CD8-positive, alpha-beta memory T cell (primary cell): ENCODE results near the gene TMEM131L. TPM values are rescaled to one million over a fixed set of nuclear protein-coding genes. Genes with fewer than 3 reads are reported as not detected.
A peak's percentile ranks its signal among the peaks of the same experiment; 100 is the strongest.
"Not testable (repeated sequence)": the region's sequence is repeated elsewhere in the genome, so short reads cannot be mapped to it uniquely, and the experiment has no call there.

Experiments
- CTCF ChIA-PET: fragments of 350-600 bp; sonication (Branson Sonifier 250); formaldehyde crosslinking; loops from one replicate; lab custom pipeline; 2021; ENCODE audit warnings: antibody characterized with exemption; lab: Charles Lee
- POLR2A ChIA-PET: fragments of 350-600 bp; sonication (Branson Sonifier 250); formaldehyde crosslinking; loops from one replicate; lab custom pipeline; 2021; ENCODE audit warnings: antibody characterized with exemption; lab: Charles Lee
- DNase-seq, 5 donors: peaks; one replicate each; pipeline versions ENCODE4 v3.0.0 to v3.0.0-alpha.2; 2020 to 2022; ENCODE audit warnings: mixed read lengths in 1 of 5
- H3K27ac ChIP-seq: one replicate; pipeline ENCODE4 v1.7.0; 2013; ENCODE audit warnings: low read depth, mild to moderate bottlenecking, low read length, moderate library complexity
- H3K27me3 ChIP-seq: 2 replicates; pipeline ENCODE4 v1.7.0; 2013; ENCODE audit warnings: low read length, mild to moderate bottlenecking; ENCODE audit not compliant: insufficient read depth, poor library complexity, severe bottlenecking
- H3K36me3 ChIP-seq: 2 replicates; pipeline ENCODE4 v1.7.0; 2013; ENCODE audit warnings: mild to moderate bottlenecking, low read length, moderate library complexity; ENCODE audit not compliant: insufficient read depth
- H3K4me1 ChIP-seq: 2 replicates; pipeline ENCODE4 v1.7.0; 2013; ENCODE audit warnings: mild to moderate bottlenecking, low read length, moderate library complexity; ENCODE audit not compliant: insufficient read depth
- H3K4me3 ChIP-seq: 2 replicates; pipeline ENCODE4 v1.7.0; 2013; ENCODE audit warnings: mild to moderate bottlenecking, low read length
- H3K9me3 ChIP-seq: 2 replicates; pipeline ENCODE4 v1.7.0; 2013; ENCODE audit warnings: mild to moderate bottlenecking, low read length
- H3K27ac Mint-ChIP-seq, 8 donors: one replicate each; pipeline ENCODE4 v1.8.0; 2020 to 2021; ENCODE audit warnings: mixed read lengths in 8 of 8, mild to moderate bottlenecking in 6 of 8, inconsistent platforms in 3 of 8, moderate library complexity in 3 of 8
- H3K27me3 Mint-ChIP-seq, 2 donors: one replicate each; pipeline ENCODE4 v1.8.0; 2020 to 2021; ENCODE audit warnings: mixed read lengths in 2 of 2, mild to moderate bottlenecking in 1 of 2, moderate library complexity in 1 of 2
- H3K36me3 Mint-ChIP-seq, 3 donors: one replicate each; pipeline ENCODE4 v1.8.0; 2020 to 2021; ENCODE audit warnings: mixed read lengths in 3 of 3, inconsistent platforms in 1 of 3, mild to moderate bottlenecking in 1 of 3
- H3K4me1 Mint-ChIP-seq, 3 donors: one replicate each; pipeline ENCODE4 v1.8.0; 2020 to 2021; ENCODE audit warnings: mixed read lengths in 3 of 3, inconsistent platforms in 1 of 3, mild to moderate bottlenecking in 1 of 3
- H3K4me3 Mint-ChIP-seq, 7 donors: one replicate each; pipeline ENCODE4 v1.8.0; 2020 to 2021; ENCODE audit warnings: mixed read lengths in 7 of 7, mild to moderate bottlenecking in 6 of 7, moderate library complexity in 4 of 7, inconsistent platforms in 2 of 7
- H3K9me3 Mint-ChIP-seq, 5 donors: one replicate each; pipeline ENCODE4 v1.8.0; 2020 to 2022; ENCODE audit warnings: mixed read lengths in 5 of 5, mild to moderate bottlenecking in 3 of 5, moderate library complexity in 2 of 5, inconsistent platforms in 1 of 5
- polyA plus RNA-seq: library from polyadenylated mRNA; unstranded; fragments of 300-500 nt; fragmentation: Illumina TruSeq; gene quantifications from one replicate; pipeline ENCODE4 v1.2.3, GENCODE V29; 2021
- total RNA-seq, 2 experiments: library from RNA; stranded (reverse); gene quantifications; one replicate each; pipeline ENCODE4 v1.2.3, GENCODE V29; 2021

The TMEM131L gene
- total and polyA plus RNA-seq, 3 experiments from 2014 or later, result 28.1 to 29.6 (median 28.6) TPM

GRCh38 chr4:153593161-153593560 is 127.0 kb downstream of the TMEM131L start:
- POLR2A ChIA-PET, result interaction anchor here (0.6 kb wide), 1 partner anchor 961 kb away, joined by 7 read pairs; no protein-coding TSS in a partner anchor

GRCh38 chr4:153594210-153594609 is 128.1 kb downstream of the TMEM131L start:
- ChIA-PET POLR2A (no interaction called here), CTCF (interaction anchor here (1.0 kb wide), 1 partner anchor 161 kb away, joined by 3 read pairs; no protein-coding TSS in a partner anchor)
- H3K9me3 Mint-ChIP-seq, result no peaks in the 10 kb centered on the region
- Histone ChIP-seq H3K27ac (no peak overlapping the region), H3K9me3 (no peaks in the 10 kb centered on the region), H3K4me1 (no peaks in the 10 kb centered on the region), H3K27me3 (no peaks in the 10 kb centered on the region), H3K4me3 (no peak overlapping the region), H3K36me3 (peaks cover 72% of the 10 kb centered on the region)
- no peak overlapping the region for H3K4me3 Mint-ChIP-seq
- H3K27me3 Mint-ChIP-seq, result no peaks in the 10 kb centered on the region
- H3K4me1 Mint-ChIP-seq, result no peaks in the 10 kb centered on the region
- peaks cover 10 to 86% (median 30%) of the 10 kb centered on the region in 3 donors for H3K36me3 Mint-ChIP-seq
- DNase-seq, result no peak
- peak overlapping the region in 1 of 8 donors; percentile 19 for H3K27ac Mint-ChIP-seq

More at GRCh38 chr4:153593161-153593560, 127.0 kb downstream of the TMEM131L start:
- Histone ChIP-seq H3K36me3 (peaks cover 69% of the 10 kb centered on the region), H3K4me3 (no peak overlapping the region), H3K27ac (no peak overlapping the region), H3K4me1 (no peaks in the 10 kb centered on the region), H3K27me3 (no peaks in the 10 kb centered on the region), H3K9me3 (no peaks in the 10 kb centered on the region)
- Mint-ChIP-seq H3K27me3 (no peaks in the 10 kb centered on the region), H3K27ac (no peak overlapping the region), H3K9me3 (no peaks in the 10 kb centered on the region), H3K36me3 (peaks cover 9 to 87% (median 26%) of the 10 kb centered on the region in 3 donors), H3K4me3 (no peak overlapping the region), H3K4me1 (peaks cover 0 to 7% (median 0%) of the 10 kb centered on the region in 3 donors)
- CTCF ChIA-PET, result interaction anchor here (1.1 to 1.9 kb wide), 2 partner anchors 19 to 161 kb away, joined by 4 read pairs; no protein-coding TSS in a partner anchor
- DNase-seq, result no peak

- no peaks in the 10 kb centered on the region for H3K4me1 ChIP-seq
- Mint-ChIP-seq H3K4me1 (no peaks in the 10 kb centered on the region), H3K4me3 (no peak overlapping the region), H3K27me3 (no peaks in the 10 kb centered on the region), H3K27ac (peak overlapping the region in 4 of 8 donors; percentile 2 to 54 (median 30)), H3K36me3 (peaks cover 6 to 85% (median 23%) of the 10 kb centered on the region in 3 donors), H3K9me3 (no peaks in the 10 kb centered on the region)
- CTCF ChIA-PET, result interaction anchor here (0.9 to 1.6 kb wide), 4 partner anchors 9 to 257 kb away, joined by 3 read pairs; no protein-coding TSS in a partner anchor
- POLR2A ChIA-PET, result no interaction called here
- H3K27me3 ChIP-seq, result no peaks in the 10 kb centered on the region
- no peak for DNase-seq
- no peak overlapping the region for H3K4me3 ChIP-seq
- H3K9me3 ChIP-seq, result no peaks in the 10 kb centered on the region
- H3K36me3 ChIP-seq, result peaks cover 72% of the 10 kb centered on the region
- H3K27ac ChIP-seq, result no peak overlapping the region
Measured at GRCh38 chr4:153595894-153596601, 129.9 kb downstream of the TMEM131L start.

- Mint-ChIP-seq H3K4me3 (no peak overlapping the region), H3K9me3 (no peaks in the 10 kb centered on the region), H3K27ac (peak overlapping the region in 1 of 8 donors; percentile 42), H3K27me3 (no peaks in the 10 kb centered on the region), H3K4me1 (peaks cover 11 to 14% (median 12%) of the 10 kb centered on the region in 3 donors), H3K36me3 (peaks cover 6 to 91% (median 40%) of the 10 kb centered on the region in 3 donors)
- H3K27ac ChIP-seq, result no peak overlapping the region
- ChIA-PET POLR2A (no interaction called here), CTCF (no interaction called here)
- no peak overlapping the region for H3K4me3 ChIP-seq
- H3K36me3 ChIP-seq, result peaks cover 65% of the 10 kb centered on the region
- no peak for DNase-seq
- H3K4me1 ChIP-seq, result no peaks in the 10 kb centered on the region
- no peaks in the 10 kb centered on the region for H3K27me3 ChIP-seq
- no peaks in the 10 kb centered on the region for H3K9me3 ChIP-seq
Measured at GRCh38 chr4:153602758-153603157, 136.6 kb downstream of the TMEM131L start.

DNA sequence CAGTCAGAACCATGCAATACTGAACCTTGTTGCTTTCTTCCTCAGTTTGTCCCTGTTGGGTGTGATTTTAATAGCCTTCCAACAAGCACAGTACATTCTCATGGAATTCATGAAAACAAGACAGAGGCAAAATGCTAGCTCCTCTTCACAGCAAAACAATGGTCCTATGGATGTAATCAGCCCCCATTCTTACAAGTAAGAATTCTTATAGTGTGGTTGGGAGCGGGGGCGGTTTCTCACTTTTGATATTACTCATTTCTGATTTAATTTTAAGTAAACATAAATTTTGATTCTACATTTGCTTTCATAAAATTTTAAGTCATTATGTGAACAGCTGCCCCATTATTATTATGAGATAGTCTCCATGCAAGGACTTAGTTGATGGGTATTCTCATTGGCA is 137.1 kb downstream of the TMEM131L start:
- ChIA-PET POLR2A (no interaction called here), CTCF (interaction anchor here (0.9 kb wide), 1 partner anchor 259 kb away, joined by 3 read pairs; no protein-coding TSS in a partner anchor)
- no peaks in the 10 kb centered on the region for H3K9me3 Mint-ChIP-seq
- H3K36me3 Mint-ChIP-seq, result peaks cover 6 to 92% (median 37%) of the 10 kb centered on the region in 3 donors
- peaks cover 11 to 14% (median 12%) of the 10 kb centered on the region in 3 donors for H3K4me1 Mint-ChIP-seq
- Histone ChIP-seq H3K9me3 (no peaks in the 10 kb centered on the region), H3K27ac (no peak overlapping the region), H3K4me1 (no peaks in the 10 kb centered on the region), H3K4me3 (no peak overlapping the region), H3K27me3 (no peaks in the 10 kb centered on the region), H3K36me3 (peaks cover 62% of the 10 kb centered on the region)
- H3K27ac Mint-ChIP-seq, result no peak overlapping the region
- no peak overlapping the region for H3K4me3 Mint-ChIP-seq
- DNase-seq, result no peak
- H3K27me3 Mint-ChIP-seq, result no peaks in the 10 kb centered on the region

DNA sequence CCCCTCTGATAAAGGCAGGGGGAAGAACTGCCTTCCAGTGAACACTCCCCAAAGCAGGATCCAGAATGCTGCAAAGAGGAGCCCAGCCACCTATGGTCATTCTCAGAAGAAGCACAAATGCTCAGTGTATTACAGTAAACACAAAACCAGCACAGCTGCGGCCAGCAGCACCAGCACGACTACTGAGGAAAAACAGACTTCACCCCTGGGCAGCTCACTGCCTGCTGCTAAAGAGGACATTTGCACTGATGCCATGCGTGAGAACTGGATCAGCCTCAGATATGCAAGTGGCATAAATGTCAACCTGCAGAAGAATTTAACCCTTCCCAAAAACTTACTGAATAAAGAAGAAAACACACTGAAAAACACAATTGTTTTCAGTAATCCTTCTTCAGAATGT is 137.7 kb downstream of the TMEM131L start:
- H3K4me1 Mint-ChIP-seq, result peaks cover 12 to 16% (median 13%) of the 10 kb centered on the region in 3 donors
- no peaks in the 10 kb centered on the region for H3K4me1 ChIP-seq
- H3K36me3 ChIP-seq, result peaks cover 58% of the 10 kb centered on the region
- H3K9me3 Mint-ChIP-seq, result no peaks in the 10 kb centered on the region
- no peak overlapping the region for H3K27ac Mint-ChIP-seq
- H3K27ac ChIP-seq, result no peak overlapping the region
- no peak overlapping the region for H3K4me3 ChIP-seq
- no peak for DNase-seq
- H3K27me3 Mint-ChIP-seq, result no peaks in the 10 kb centered on the region
- H3K27me3 ChIP-seq, result no peaks in the 10 kb centered on the region
- peaks cover 5 to 91% (median 33%) of the 10 kb centered on the region in 3 donors for H3K36me3 Mint-ChIP-seq
- H3K9me3 ChIP-seq, result no peaks in the 10 kb centered on the region
- ChIA-PET CTCF (interaction anchor here (0.9 kb wide), 1 partner anchor 260 kb away, joined by 3 read pairs; no protein-coding TSS in a partner anchor), POLR2A (no interaction called here)
- no peak overlapping the region for H3K4me3 Mint-ChIP-seq

GRCh38 chr4:153609070-153609469 is 142.9 kb downstream of the TMEM131L start:
- H3K27ac ChIP-seq, H3K4me1 ChIP-seq, CTCF ChIA-PET, H3K9me3 ChIP-seq, DNase-seq, H3K27me3 Mint-ChIP-seq, H3K9me3 Mint-ChIP-seq, POLR2A ChIA-PET, H3K4me3 ChIP-seq, H3K27me3 ChIP-seq: not testable (repeated sequence)
- Mint-ChIP-seq H3K36me3 (peaks cover 17 to 90% (median 41%) of the 10 kb centered on the region in 3 donors), H3K4me1 (peaks cover 32 to 47% (median 33%) of the 10 kb centered on the region in 3 donors), H3K27ac (peak overlapping the region in 3 of 8 donors; percentile 12 to 22 (median 18)), H3K4me3 (peak overlapping the region in 1 of 7 donors; percentile 51)
- H3K36me3 ChIP-seq, result peaks cover 41% of the 10 kb centered on the region
